NOMO-1 treated with dmso at 0.1 percent for 144 hours (cell line): ENCODE data around the gene FAM168A.
"Not testable (repeated sequence)": the region's sequence is repeated elsewhere in the genome, so short reads cannot be mapped to it uniquely, and the experiment has no call there.

Source experiments
- DNase-seq: peaks from one replicate; lab custom pipeline; 2025; ENCODE audit not compliant: unreplicated experiment; lab: John Stamatoyannopoulos, UW

FAM168A gene

GRCh38 chr11:73596547-73596946, 1.4 kb downstream of the FAM168A start:
- no peak for DNase-seq

DNA sequence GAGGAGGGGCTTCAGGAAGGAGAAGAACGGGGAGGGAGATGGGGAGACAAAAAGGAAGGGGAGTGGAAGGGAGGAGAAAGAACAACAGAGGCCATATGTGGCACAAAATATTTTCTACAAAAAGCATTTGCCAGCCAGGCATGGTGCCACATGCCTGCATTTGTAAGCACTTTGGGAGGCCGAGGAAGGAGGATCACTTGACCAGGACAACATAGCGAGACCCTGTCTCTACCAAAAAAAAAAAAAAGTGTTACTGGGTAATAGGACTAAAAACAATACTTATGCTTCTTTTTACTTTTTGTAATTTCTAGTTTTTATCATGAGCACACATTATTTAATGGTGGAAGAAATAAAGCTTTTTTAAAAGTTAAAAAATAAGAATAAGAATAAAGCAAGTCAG, 5.3 kb downstream of the FAM168A start:
- DNase-seq: no peak

DNA sequence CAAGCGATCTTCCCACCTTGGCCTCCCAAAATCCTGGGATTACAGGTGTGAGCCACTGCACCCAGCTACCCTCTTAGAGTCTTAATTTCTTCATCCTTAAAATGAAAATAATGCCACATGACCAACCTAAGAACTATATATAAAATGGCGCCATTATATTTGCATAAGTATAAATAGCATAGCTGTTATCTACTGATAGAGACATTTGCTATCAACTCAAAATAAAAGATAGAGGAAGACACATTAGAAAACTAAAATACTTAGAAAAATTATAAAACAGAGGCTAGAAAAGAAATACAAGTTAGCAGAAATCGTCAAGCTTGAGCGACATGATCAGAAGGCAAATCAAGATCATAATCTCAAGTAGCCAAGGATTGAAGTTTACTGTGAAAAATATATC, 6.2 kb downstream of the FAM168A start:
- no peak for DNase-seq

DNA sequence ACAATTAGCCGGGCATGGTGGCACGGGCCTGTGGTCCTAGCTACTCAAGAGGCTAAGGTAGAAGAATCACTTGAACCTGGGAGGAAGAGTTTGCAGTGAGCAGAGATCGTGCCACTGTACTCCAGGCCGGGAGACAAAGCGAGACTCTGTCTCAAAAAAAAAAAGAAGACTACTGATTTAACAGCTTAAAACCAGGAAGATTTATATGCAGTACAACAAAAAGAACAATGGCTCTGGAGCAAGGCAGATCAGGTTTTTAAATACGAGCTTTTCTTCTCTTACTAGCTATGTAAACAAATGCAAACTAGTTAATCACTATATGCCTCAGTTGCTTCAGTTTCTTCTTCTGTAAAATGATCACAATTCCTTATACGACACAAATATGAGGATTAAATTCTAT, 6.9 kb downstream of the FAM168A start:
- no peak for DNase-seq

GRCh38 chr11:73586791-73587190, 11.1 kb downstream of the FAM168A start:
- DNase-seq: no peak

DNA sequence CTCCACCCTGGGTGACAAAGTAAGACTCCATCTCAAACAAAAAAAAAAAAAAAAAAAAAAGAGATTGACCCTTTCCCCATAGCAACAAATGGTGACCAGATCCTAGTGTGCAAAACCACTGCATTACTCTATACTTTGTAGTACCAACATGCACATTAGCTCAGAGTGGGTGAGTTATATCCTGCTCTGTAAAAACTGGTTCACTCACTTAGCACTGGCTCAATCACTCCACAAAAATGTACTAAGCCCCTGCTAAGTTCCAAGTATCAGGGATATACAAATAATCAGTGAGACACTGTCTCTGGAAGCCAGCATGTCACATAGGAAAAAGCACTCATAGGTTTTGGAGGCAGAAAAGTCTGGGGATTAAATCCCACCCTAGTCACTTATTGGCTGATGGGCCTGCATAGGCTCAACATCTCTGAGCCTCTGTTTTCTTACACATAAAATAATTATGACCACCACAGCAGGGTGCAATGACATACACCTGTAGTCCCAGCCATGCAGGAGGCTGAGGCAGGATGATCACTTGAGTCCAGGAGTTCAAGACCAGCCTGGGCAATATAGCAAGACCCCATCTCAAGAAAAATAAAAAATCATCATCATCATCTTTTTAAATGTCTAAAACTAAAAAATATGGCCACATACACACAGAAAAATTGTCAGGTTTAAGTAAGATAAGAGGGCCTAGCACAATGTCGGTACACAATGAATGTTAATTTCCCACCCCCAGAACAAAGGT, 11.9 kb downstream of the FAM168A start:
- no peak for DNase-seq

DNA sequence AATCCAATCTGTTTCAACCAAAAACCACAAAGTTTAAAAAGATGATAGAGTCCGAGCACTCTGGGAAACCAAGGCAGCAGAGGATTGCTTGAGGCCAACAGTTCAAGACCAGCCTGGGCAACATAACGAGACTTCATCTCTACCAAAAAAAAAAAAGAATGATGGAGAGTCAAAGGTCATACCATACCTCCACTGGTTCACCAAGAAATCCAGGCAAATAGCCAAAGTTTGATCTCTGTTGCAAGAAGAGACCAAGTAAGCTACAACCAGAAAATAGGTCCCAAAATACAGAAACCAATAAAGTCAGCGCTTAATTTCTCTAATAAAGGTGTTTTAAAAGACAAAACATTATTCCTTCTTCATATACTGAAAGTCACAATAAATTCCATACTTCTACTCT, 13.1 kb downstream of the FAM168A start:
- DNase-seq: no peak

- no peak for DNase-seq
These were observed 15.3 kb downstream of the FAM168A start for GRCh38 chr11:73582653-73583052.

- DNase-seq: not testable (repeated sequence)
These were observed 17.2 kb downstream of the FAM168A start for GRCh38 chr11:73580749-73581148.

- DNase-seq: no peak
These were observed 18.1 kb downstream of the FAM168A start for GRCh38 chr11:73579641-73580434.

DNA sequence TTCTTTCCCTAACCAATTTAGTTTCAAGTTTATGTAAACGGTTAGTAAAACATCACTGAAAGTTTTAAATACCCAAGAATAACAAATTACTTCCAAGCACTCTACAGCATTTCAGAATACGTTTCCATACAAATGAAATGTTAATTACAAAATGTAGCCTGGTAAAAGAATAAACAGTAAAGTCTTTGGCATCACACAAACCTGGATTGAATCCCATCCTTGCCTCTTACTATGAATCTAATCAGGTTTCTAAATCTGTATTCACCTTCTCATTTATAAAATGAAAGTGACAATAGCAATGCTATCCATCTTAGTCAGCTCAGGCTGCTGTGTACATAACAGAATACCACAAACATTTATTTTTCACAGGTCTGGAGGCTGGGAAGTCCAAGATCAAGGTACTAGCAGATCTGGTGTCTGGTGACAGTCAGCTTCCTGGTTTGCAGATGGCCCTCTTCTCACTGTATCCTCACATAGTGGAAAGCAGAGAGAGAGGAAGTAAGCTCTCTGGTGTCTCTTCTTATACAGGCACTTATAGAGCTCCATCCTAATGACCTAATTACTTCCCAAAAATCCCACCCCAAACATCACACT, 19.2 kb downstream of the FAM168A start:
- DNase-seq: no peak

GRCh38 chr11:73577496-73577917, 20.4 kb downstream of the FAM168A start:
- DNase-seq: no peak

DNA sequence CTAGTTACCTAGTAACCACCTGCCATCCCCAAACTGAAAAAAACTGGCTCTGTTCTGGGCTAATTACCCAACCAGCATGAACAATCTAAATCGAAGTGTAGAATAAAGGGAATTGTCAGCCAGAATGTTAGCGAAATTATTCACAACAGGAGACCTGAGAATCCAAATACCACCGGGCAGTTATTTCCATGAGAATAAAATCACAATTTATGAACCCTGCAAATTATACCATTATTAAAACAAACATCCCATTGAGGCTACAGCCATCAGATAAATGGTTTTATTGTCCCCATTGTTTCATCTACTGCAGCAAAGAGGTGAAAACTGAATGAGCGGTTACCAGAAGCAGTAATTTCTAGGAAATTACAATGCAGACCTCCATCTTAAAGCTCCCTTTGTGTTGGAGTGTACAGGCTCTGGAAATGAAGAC, 21.7 kb downstream of the FAM168A start:
- no peak for DNase-seq

DNA sequence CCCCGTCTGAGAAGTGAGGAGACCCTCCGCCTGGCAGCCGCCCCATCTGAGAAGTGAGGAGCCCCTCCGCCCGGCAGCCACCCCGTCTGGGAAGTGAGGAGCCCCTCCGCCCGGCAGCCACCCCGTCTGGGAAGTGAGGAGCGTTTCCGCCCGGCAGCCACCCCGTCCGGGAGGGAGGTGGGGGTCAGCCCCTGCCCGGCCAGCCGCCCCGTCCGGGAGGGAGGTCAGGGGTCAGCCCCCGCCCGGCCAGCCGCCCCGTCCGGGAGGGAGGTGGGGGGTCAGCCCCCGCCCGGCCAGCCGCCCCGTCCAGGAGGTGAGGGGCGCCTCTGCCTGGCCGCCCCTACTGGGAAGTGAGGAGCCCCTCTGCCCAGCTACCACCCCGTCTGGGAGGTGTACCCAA, 25.9 kb downstream of the FAM168A start:
- not testable (repeated sequence) for DNase-seq

GRCh38 chr11:73570415-73571114, 27.3 kb downstream of the FAM168A start:
- DNase-seq: no peak

DNA sequence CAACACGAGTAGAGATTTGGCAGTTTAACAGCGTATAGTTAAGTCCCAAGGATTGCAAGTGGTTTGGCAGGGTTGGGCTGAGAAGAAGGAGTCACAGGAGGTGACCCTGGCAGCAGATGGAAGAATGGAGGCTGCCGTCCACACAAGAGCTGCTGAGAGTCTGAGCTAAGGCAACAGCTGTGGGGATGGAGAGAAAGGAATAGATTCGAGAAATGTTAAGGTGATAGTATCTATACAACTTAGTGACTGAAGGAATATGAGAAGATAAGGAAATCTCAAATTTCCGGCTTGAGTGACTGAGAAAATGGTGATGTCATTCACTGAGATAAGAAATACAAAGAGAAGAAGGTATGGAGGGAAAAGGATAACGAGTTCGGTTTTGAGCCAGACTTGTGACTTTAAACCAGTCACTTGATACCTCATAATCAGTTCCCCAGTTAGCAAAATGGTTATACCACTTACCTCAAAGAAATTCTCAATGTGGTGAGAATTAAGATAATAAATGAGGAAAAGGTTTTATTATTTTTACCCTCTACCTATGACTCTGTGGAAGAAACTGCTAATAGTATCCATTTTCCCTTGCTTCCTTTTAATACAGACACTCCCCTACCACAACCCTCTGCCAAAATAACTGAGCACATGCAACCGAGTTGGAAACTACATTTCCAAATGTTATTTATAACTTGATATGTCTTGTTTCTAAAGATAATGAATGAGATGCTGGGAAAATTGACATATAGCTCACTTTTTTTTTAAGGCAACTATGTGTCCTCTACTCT, 30.7 kb downstream of the FAM168A start:
- no peak for DNase-seq

DNA sequence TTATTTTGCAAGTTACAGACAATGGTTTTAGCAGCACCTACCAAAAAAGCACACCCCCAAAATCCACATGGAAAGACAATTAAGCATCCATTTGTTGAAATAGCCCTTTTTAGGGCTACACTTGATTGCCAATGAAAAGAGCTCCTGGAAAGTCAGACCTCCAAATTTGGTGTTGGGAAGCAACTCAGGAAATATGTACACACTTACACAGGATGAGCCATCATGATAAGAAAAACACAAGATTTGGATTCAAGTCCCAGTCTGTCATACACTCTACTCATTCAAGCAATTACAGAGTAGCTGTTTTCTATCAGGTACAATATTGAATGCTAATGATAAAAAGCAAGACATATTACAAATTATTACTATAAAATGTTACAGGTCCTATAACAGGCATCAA, 31.5 kb downstream of the FAM168A start:
- no peak for DNase-seq

- no peak for DNase-seq
These were observed 32.1 kb downstream of the FAM168A start for GRCh38 chr11:73565804-73566203.

DNA sequence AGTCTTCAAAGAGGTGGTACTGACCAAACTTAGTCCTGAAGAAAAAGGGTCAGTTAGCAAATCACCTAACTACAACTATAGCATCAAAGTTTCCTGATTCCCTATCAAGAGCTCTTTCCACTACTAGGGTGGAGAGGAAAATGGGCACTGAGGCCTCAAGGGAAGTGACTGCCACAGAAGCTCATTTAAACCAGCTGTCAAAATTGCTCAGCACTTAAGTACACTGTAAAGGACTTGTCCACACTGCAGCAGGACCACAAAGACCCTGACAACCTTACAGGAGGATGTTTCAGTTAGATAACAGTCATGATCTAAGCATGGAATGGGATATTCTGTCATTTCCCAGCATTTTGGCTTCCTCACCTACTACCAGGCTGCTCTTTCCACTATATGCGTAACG, 33.0 kb downstream of the FAM168A start:
- DNase-seq: no peak

- no peak for DNase-seq
These were observed 34.2 kb downstream of the FAM168A start for GRCh38 chr11:73563539-73564200.
